Loucy (cell line): Measurements from ENCODE around the gene MAD1L1.

Source experiments
- H2AFZ ChIP-seq: fragments of 200-600 bp; sonication (generic); 2 replicates; pipeline ENCODE4 v1.6.0; 2016; ENCODE audit warnings: antibody characterized with exemption, mild to moderate bottlenecking, low read length, moderate library complexity
- H3F3A ChIP-seq: fragments of 200-600 bp; 2 replicates; pipeline ENCODE4 v1.6.0; 2016; ENCODE audit warnings: antibody characterized with exemption, low read depth, mild to moderate bottlenecking
- H3K27me3 ChIP-seq: fragments of 200-600 bp; sonication (generic); 2 replicates; pipeline ENCODE4 v1.6.1; 2014; ENCODE audit warnings: low read length, mild to moderate bottlenecking; ENCODE audit not compliant: insufficient read depth, poor library complexity, severe bottlenecking
- H3K36me3 ChIP-seq: fragments of 200-600 bp; sonication (generic); 2 replicates; pipeline ENCODE4 v1.6.1; 2016; ENCODE audit warnings: low read length; ENCODE audit not compliant: insufficient read depth
- H3K4me1 ChIP-seq: fragments of 200-600 bp; sonication (generic); 2 replicates; pipeline ENCODE4 v1.5.1; 2014; ENCODE audit warnings: low read length, mild to moderate bottlenecking; ENCODE audit not compliant: insufficient read depth, poor library complexity, severe bottlenecking
- H3K4me2 ChIP-seq: fragments of 200-600 bp; sonication (generic); 2 replicates; pipeline ENCODE4 v1.6.0; 2014; ENCODE audit warnings: antibody characterized with exemption, low read length, low read depth, mild to moderate bottlenecking; ENCODE audit not compliant: poor library complexity, severe bottlenecking
- H3K4me3 ChIP-seq: fragments of 200-600 bp; sonication (generic); 2 replicates; pipeline ENCODE4 v1.5.1; 2014; ENCODE audit warnings: low read length, mild to moderate bottlenecking, mixed read lengths; ENCODE audit not compliant: poor library complexity, severe bottlenecking
- H3K79me2 ChIP-seq: fragments of 200-600 bp; sonication (generic); 2 replicates; pipeline ENCODE4 v1.6.1; 2014; ENCODE audit warnings: low read length; ENCODE audit not compliant: insufficient read depth
- H3K9ac ChIP-seq: fragments of 200-600 bp; sonication (generic); 2 replicates; pipeline ENCODE4 v1.6.0; 2014; ENCODE audit warnings: mild to moderate bottlenecking, low read depth, low read length, moderate library complexity; ENCODE audit not compliant: poor library complexity, severe bottlenecking
- H3K9me2 ChIP-seq: fragments of 200-600 bp; sonication (generic); replicated peaks from 2 replicates; pipeline ENCODE4 v1.6.1; 2016; ENCODE audit warnings: low read depth, low read length, mixed read lengths
- H3K9me3 ChIP-seq: fragments of 200-600 bp; sonication (generic); 2 replicates; pipeline ENCODE4 v1.6.1; 2014; ENCODE audit warnings: mild to moderate bottlenecking, antibody characterized with exemption, low read length, low read depth; ENCODE audit not compliant: insufficient read depth
- H4K20me1 ChIP-seq: fragments of 200-600 bp; sonication (generic); 2 replicates; pipeline ENCODE4 v1.6.0; 2014; ENCODE audit warnings: antibody characterized with exemption, low read length, mild to moderate bottlenecking; ENCODE audit not compliant: insufficient read depth, poor library complexity, severe bottlenecking
- EZH2phosphoT487 ChIP-seq: fragments of 200-600 bp; IDR thresholded peaks from 2 replicates; pipeline ENCODE4 v1.6.1; 2018; ENCODE audit warnings: antibody characterized with exemption, mild to moderate bottlenecking, moderate library complexity, borderline replicate concordance
- TF ChIP-seq, protein P1 (sequence below): fragments of 200-600 bp; sonication (generic); conservative IDR thresholded peaks from 2 replicates; pipeline ENCODE4 v1.5.1; 2014; ENCODE audit warnings: mild to moderate bottlenecking, antibody characterized with exemption, low read length

MAD1L1 gene

DNA sequence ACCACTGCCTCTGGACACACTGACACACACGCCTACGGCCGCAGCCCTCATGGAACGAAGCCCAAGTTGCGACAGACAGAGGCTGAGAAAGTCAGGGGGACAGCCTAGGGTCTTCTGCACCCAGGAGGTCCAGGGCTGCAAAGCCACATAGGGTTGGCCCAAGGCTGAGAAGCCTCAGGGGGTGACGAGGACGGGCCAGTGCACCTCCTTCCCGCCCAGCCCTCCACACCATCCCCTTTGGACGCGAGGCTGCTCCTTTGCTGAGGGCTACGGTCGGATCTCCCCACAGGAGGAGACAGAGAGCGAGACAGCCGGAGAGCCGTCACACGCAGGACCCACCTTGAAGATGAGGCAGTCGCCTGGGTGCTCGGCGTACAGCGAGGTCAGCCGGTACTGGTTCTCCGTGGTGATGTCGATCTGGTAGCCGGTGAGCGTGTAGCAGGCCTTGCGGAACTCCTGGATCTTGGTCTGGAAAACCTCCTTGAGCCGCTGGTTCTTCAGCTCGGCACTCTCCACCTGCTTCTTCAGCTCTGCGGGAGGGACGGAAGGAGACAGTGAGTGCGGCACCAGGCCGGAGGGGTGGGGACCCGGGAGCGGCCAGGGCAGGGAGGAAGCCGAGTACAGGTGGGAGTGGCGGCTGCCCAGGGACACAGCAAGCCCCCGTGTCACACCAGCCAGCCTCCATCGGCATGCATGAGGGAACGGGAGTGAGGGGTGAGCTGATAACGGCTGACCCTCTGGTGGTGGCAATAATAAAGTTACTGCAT is 334.7 kb downstream of the MAD1L1 start:
- TF ChIP-seq, protein P1, sequence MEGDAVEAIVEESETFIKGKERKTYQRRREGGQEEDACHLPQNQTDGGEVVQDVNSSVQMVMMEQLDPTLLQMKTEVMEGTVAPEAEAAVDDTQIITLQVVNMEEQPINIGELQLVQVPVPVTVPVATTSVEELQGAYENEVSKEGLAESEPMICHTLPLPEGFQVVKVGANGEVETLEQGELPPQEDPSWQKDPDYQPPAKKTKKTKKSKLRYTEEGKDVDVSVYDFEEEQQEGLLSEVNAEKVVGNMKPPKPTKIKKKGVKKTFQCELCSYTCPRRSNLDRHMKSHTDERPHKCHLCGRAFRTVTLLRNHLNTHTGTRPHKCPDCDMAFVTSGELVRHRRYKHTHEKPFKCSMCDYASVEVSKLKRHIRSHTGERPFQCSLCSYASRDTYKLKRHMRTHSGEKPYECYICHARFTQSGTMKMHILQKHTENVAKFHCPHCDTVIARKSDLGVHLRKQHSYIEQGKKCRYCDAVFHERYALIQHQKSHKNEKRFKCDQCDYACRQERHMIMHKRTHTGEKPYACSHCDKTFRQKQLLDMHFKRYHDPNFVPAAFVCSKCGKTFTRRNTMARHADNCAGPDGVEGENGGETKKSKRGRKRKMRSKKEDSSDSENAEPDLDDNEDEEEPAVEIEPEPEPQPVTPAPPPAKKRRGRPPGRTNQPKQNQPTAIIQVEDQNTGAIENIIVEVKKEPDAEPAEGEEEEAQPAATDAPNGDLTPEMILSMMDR = no peak
- Histone ChIP-seq H3K36me3 (peaks cover 56% of the 10 kb centered on the region; the same call in 1 of the 2 replicates), H3K79me2 (peaks cover 16% of the 10 kb centered on the region; the same call in 1 of the 2 replicates), H3K27me3 (no peaks in the 10 kb centered on the region), H3K9me2 (no peaks in the 10 kb centered on the region), H3K9me3 (no peaks in the 10 kb centered on the region), H4K20me1 (no peaks in the 10 kb centered on the region), H3K4me2 (no peak overlapping the region), H3F3A (no peaks in the 10 kb centered on the region), H3K4me1 (no peaks in the 10 kb centered on the region), H2AFZ (no peak overlapping the region), H3K9ac (no peak overlapping the region), H3K4me3 (no peak overlapping the region)

DNA sequence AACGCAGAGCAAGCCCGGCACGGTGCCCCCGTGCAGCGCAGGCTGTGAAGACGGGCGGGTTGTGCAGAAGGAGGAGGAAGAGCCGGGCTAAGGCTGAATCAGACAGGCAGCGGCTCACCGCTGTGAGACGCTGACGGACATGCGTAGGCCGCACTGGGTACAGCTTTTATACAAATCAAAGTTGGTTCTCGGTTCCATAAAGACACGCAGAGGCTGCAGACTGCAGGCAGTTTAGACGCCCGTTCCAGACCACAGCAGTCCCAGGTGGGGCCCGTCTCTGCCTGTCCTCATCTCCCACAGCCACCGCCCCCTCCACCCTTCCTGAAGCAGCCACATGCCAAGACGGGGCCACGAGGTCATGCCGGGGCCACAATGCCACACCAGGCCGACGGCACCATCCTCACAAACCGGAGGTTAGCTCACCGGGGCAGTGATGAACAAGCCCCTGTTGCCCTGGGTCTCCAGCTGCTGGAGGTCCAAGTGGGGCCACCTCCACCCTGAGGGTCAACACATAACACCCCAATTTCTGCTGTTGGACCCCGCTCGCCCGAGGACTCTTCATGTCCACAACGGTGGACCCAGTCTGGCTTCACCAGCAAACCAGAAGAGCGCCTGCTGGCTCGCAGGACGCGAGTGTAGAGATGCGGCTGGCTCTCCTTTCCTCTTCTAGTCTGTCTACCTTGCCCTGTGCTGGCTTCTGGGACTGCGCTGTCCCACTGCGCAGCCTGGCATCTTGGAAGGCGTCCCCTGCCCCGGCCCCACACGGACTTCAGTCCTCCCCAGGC is 335.5 kb downstream of the MAD1L1 start:
- Histone ChIP-seq H3K4me2 (no peak overlapping the region), H3K4me1 (no peaks in the 10 kb centered on the region), H3K9me2 (no peaks in the 10 kb centered on the region), H3K4me3 (no peak overlapping the region), H3K9me3 (no peaks in the 10 kb centered on the region), H3K36me3 (peaks cover 58% of the 10 kb centered on the region; the same call in 1 of the 2 replicates), H3K9ac (no peak overlapping the region), H3F3A (no peaks in the 10 kb centered on the region), H4K20me1 (no peaks in the 10 kb centered on the region), H2AFZ (no peak overlapping the region), H3K27me3 (no peaks in the 10 kb centered on the region), H3K79me2 (peaks cover 16% of the 10 kb centered on the region; the same call in 1 of the 2 replicates)
- TF ChIP-seq EZH2phosphoT487 = no peak
- TF ChIP-seq, protein P1 = no peak

GRCh38 chr7:1895664-1896515 is 336.9 kb downstream of the MAD1L1 start:
- no peak overlapping the region for H3K9ac ChIP-seq

More at GRCh38 chr7:1895664-1896515, 336.9 kb downstream of the MAD1L1 start:
- TF ChIP-seq EZH2phosphoT487 = no peak
- TF ChIP-seq, protein P1 = no peak
- Histone ChIP-seq H3K4me2 (no peak overlapping the region), H2AFZ (no peak overlapping the region), H3K9me2 (no peaks in the 10 kb centered on the region), H3K36me3 (peaks cover 61% of the 10 kb centered on the region; the same call in 1 of the 2 replicates), H3F3A (no peaks in the 10 kb centered on the region), H3K27me3 (no peaks in the 10 kb centered on the region), H3K4me1 (no peaks in the 10 kb centered on the region), H3K9me3 (no peaks in the 10 kb centered on the region), H3K79me2 (peaks cover 5% of the 10 kb centered on the region; the same call in 1 of the 2 replicates), H3K4me3 (no peak overlapping the region), H4K20me1 (no peaks in the 10 kb centered on the region)
